BJ (cell line): Measurements from ENCODE around the gene DHDDS. TPM values are rescaled to one million over a fixed set of nuclear protein-coding genes. Genes with fewer than 3 reads are reported as not detected.

Experiments used
- CTCF ChIA-PET: fragments of 350-600 bp; formaldehyde crosslinking; extraction: SDS; loops from one replicate; lab custom pipeline; 2021; ENCODE audit warnings: antibody characterized with exemption, inconsistent platforms; lab: Yijun Ruan, JAX
- POLR2A ChIA-PET: fragments of 300-600 bp; sonication (Branson Sonifier 250); formaldehyde crosslinking; extraction: SDS; loops from one replicate; lab custom pipeline; 2021; ENCODE audit warnings: antibody characterized with exemption; lab: Charles Lee
- DNase-seq: peaks from one replicate; pipeline ENCODE4 v3.0.0-alpha.2; 2011; ENCODE audit warnings: low read depth
- H3K27me3 ChIP-seq: 2 replicates; pipeline ENCODE4 v1.6.0; 2011; ENCODE audit warnings: low read length; ENCODE audit not compliant: control insufficient read depth, insufficient read depth
- H3K36me3 ChIP-seq: 2 replicates; pipeline ENCODE4 v1.5.1; 2011; ENCODE audit warnings: low read length; ENCODE audit not compliant: control insufficient read depth, insufficient read depth
- H3K4me3 ChIP-seq: 2 replicates; pipeline ENCODE4 v1.5.1; 2011; ENCODE audit warnings: low read depth, mild to moderate bottlenecking, control low read depth, low read length
- polyA plus RNA-seq: library from polyadenylated mRNA; depleted of rRNA; stranded (reverse); fragments of >200 nt; gene quantifications from 2 replicates; pipeline ENCODE4 v1.2.3, GENCODE V29; 2011
- TF ChIP-seq, protein P1 (sequence below): IDR thresholded peaks from 2 replicates; pipeline ENCODE4 v1.5.1; 2011; ENCODE audit warnings: low read depth, mild to moderate bottlenecking, control low read depth, inconsistent platforms, low read length, moderate library complexity; ENCODE audit not compliant: insufficient read depth

The DHDDS gene
- polyA plus RNA-seq, 1 experiment = 46.2 TPM

- DNase-seq = no peak
- Histone ChIP-seq H3K4me3 (no peak overlapping the region), H3K36me3 (peaks cover 10% of the 10 kb centered on the region), H3K27me3 (no peaks in the 10 kb centered on the region; the same call in 1 of the 2 replicates)
- POLR2A ChIA-PET = interaction anchor here (0.6 kb wide), 1 partner anchor 308 kb away, joined by 4 read pairs; no protein-coding TSS in a partner anchor
- TF ChIP-seq, protein P1, sequence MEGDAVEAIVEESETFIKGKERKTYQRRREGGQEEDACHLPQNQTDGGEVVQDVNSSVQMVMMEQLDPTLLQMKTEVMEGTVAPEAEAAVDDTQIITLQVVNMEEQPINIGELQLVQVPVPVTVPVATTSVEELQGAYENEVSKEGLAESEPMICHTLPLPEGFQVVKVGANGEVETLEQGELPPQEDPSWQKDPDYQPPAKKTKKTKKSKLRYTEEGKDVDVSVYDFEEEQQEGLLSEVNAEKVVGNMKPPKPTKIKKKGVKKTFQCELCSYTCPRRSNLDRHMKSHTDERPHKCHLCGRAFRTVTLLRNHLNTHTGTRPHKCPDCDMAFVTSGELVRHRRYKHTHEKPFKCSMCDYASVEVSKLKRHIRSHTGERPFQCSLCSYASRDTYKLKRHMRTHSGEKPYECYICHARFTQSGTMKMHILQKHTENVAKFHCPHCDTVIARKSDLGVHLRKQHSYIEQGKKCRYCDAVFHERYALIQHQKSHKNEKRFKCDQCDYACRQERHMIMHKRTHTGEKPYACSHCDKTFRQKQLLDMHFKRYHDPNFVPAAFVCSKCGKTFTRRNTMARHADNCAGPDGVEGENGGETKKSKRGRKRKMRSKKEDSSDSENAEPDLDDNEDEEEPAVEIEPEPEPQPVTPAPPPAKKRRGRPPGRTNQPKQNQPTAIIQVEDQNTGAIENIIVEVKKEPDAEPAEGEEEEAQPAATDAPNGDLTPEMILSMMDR = no peak
- CTCF ChIA-PET = interaction anchor here (1.4 kb wide), 1 partner anchor 17 kb away, joined by 6 read pairs; no protein-coding TSS in a partner anchor
Measured at GRCh38 chr1:26434161-26434752, 2.1 kb downstream of the DHDDS start.

DNA sequence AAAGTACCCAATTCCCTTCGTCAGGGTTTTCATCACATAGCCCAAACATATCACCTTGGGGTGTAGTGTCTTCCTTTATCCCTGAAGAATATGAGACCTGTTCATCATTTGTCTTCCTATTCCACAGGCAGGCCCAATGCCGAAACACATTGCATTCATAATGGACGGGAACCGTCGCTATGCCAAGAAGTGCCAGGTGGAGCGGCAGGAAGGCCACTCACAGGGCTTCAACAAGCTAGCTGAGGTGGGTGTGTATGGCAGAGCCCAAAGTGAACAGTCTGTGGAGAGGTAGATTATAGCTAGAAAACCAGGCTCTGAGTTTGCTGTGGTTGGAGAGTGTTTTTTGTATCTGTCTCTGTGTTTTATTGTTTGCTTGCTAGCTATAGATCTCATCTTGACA is 5.9 kb downstream of the DHDDS start:
- H3K27me3 ChIP-seq = no peaks in the 10 kb centered on the region
- peaks cover 18% of the 10 kb centered on the region for H3K36me3 ChIP-seq
- no peak overlapping the region for H3K4me3 ChIP-seq
- CTCF ChIA-PET = no interaction called here
- POLR2A ChIA-PET = no interaction called here
- DNase-seq = no peak
- TF ChIP-seq, protein P1 = no peak

GRCh38 chr1:26440259-26440658 is 8.1 kb downstream of the DHDDS start:
- POLR2A ChIA-PET = no interaction called here
- TF ChIP-seq, protein P1 = no peak
- no peak for DNase-seq
- Histone ChIP-seq H3K27me3 (no peaks in the 10 kb centered on the region), H3K4me3 (no peak overlapping the region), H3K36me3 (peaks cover 26% of the 10 kb centered on the region)
- CTCF ChIA-PET = interaction anchor here (1.2 kb wide), 1 partner anchor 10 kb away, joined by 3 read pairs; no protein-coding TSS in a partner anchor

DNA sequence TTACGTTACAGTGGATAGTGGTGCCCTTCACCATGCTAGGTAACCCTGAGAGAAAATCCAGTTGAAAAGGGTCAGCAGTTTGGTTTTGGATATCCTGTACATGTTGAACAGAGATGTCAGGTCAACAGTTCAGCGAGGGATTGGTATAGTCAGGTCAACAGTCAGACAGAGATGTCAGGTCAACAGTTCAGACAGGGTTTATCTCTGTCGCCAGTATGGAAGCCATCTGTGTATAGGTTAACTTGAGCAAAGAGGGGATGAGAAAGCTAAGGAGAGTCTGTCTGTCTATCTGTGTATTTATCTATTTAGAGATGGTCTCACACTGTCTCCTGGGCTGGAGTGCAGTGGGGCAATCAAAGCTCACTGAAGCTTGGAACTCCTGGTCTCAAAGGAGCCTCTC is 17.7 kb downstream of the DHDDS start:
- TF ChIP-seq, protein P1 = no peak
- no peaks in the 10 kb centered on the region for H3K27me3 ChIP-seq
- no peak overlapping the region for H3K4me3 ChIP-seq
- no peak for DNase-seq
- ChIA-PET POLR2A (no interaction called here), CTCF (interaction anchor here (0.9 to 2.9 kb wide), 3 partner anchors 10 to 59 kb away, joined by 3 to 13 read pairs (median 3); partner anchors contain the start of gene HMGN2)
- H3K36me3 ChIP-seq = peaks cover 12% of the 10 kb centered on the region; the same call in 1 of the 2 replicates

- H3K4me3 ChIP-seq = no peak overlapping the region
- H3K27me3 ChIP-seq = no peaks in the 10 kb centered on the region
- peaks cover 11% of the 10 kb centered on the region; the same call in 1 of the 2 replicates for H3K36me3 ChIP-seq
- ChIA-PET CTCF (interaction anchor here (1.1 kb wide), 1 partner anchor 60 kb away, joined by 3 read pairs; no protein-coding TSS in a partner anchor), POLR2A (no interaction called here)
- TF ChIP-seq, protein P1 = no peak
- DNase-seq = no peak
Measured at GRCh38 chr1:26450908-26451307, 18.8 kb downstream of the DHDDS start.
